WTC11 (cell line): ENCODE data around the gene RTCB. TPM values are rescaled to one million over a fixed set of nuclear protein-coding genes. Genes with fewer than 3 reads are reported as not detected.

Source experiments
- ATAC-seq: fragments of 200-7000 bp; cut with Tn5 transposase; 2 replicates; pipeline ENCODE4 v1.10.0; 2021; ENCODE audit warnings: mild to moderate bottlenecking, moderate library complexity
- Bru-seq: library from RNA; stranded (reverse); fragments of 400-500 nt; gene quantifications from one replicate; lab custom pipeline; 2021; lab: Mats Ljungman, UMichigan
- CTCF ChIA-PET: fragments of 300-600 bp; sonication (Branson Sonifier 250); formaldehyde crosslinking; loops from one replicate; lab custom pipeline; 2021; ENCODE audit warnings: antibody characterized with exemption; lab: Charles Lee
- POLR2A ChIA-PET: fragments of 350-600 bp; sonication (Branson Sonifier 250); formaldehyde crosslinking; loops from one replicate; lab custom pipeline; 2021; ENCODE audit warnings: antibody characterized with exemption; lab: Charles Lee
- DNase-seq: peaks from one replicate; pipeline ENCODE4 v3.0.0; 2021; ENCODE audit warnings: low spot score
- H3K27ac Mint-ChIP-seq: 2 replicates; pipeline ENCODE4 v1.8.0; 2021; ENCODE audit warnings: mixed read lengths
- H3K27me3 Mint-ChIP-seq: 2 replicates; pipeline ENCODE4 v1.8.0; 2021; ENCODE audit warnings: low read depth, mild to moderate bottlenecking, moderate library complexity, mixed read lengths
- H3K36me3 Mint-ChIP-seq: 2 replicates; pipeline ENCODE4 v1.8.0; 2021; ENCODE audit warnings: mixed read lengths
- H3K4me1 Mint-ChIP-seq: 2 replicates; pipeline ENCODE4 v1.8.0; 2022; ENCODE audit warnings: mixed read lengths
- H3K4me3 Mint-ChIP-seq: 2 replicates; pipeline ENCODE4 v1.8.0; 2021; ENCODE audit warnings: mild to moderate bottlenecking, moderate library complexity, mixed read lengths
- H3K9me3 Mint-ChIP-seq: 2 replicates; pipeline ENCODE4 v1.8.0; 2021; ENCODE audit warnings: mixed read lengths
- CBFB ChIP-seq: sonication (generic); formaldehyde crosslinking; IDR thresholded peaks from 2 replicates; pipeline ENCODE4 v1.8.1; 2022; ENCODE audit warnings: mild to moderate bottlenecking, low read depth, missing genetic modification reagents
- E2F4 ChIP-seq: sonication (generic); formaldehyde crosslinking; IDR thresholded peaks from 2 replicates; pipeline ENCODE4 v1.8.1; 2022; ENCODE audit warnings: low read depth, mild to moderate bottlenecking, moderate library complexity, missing genetic modification reagents, borderline replicate concordance
- ELF4 ChIP-seq: sonication (generic); formaldehyde crosslinking; IDR thresholded peaks from 2 replicates; pipeline ENCODE4 v1.8.1; 2022; ENCODE audit warnings: low read depth, mild to moderate bottlenecking, moderate library complexity, missing genetic modification reagents
- EMX1 ChIP-seq: fragments of 250-450 bp; sonication (Bioruptor Pico); IDR thresholded peaks from 2 replicates; pipeline ENCODE4 v1.8.0; 2021; ENCODE audit warnings: mild to moderate bottlenecking
- ETV6 ChIP-seq: sonication (generic); formaldehyde crosslinking; IDR thresholded peaks from 2 replicates; pipeline ENCODE4 v1.8.1; 2022; ENCODE audit warnings: mild to moderate bottlenecking, missing genetic modification reagents
- FOXK1 ChIP-seq: sonication (generic); formaldehyde crosslinking; IDR thresholded peaks from 2 replicates; pipeline ENCODE4 v1.8.0; 2022; ENCODE audit warnings: mild to moderate bottlenecking, moderate library complexity, missing genetic modification reagents
- JUN ChIP-seq: sonication (generic); formaldehyde crosslinking; IDR thresholded peaks from 2 replicates; pipeline ENCODE4 v1.8.0; 2023; ENCODE audit warnings: mild to moderate bottlenecking, missing genetic modification reagents
- OVOL2 ChIP-seq: fragments of 250-450 bp; sonication (Bioruptor Pico); IDR thresholded peaks from 2 replicates; pipeline ENCODE4 v1.9.0; 2021; ENCODE audit warnings: mild to moderate bottlenecking, borderline replicate concordance
- PRRX2 ChIP-seq: fragments of 250-450 bp; sonication (Bioruptor Pico); IDR thresholded peaks from 2 replicates; pipeline ENCODE4 v1.8.0; 2021; ENCODE audit warnings: mild to moderate bottlenecking
- RORB ChIP-seq: fragments of 250-450 bp; sonication (Bioruptor Pico); IDR thresholded peaks from 2 replicates; pipeline ENCODE4 v1.9.0; 2021; ENCODE audit warnings: mild to moderate bottlenecking
- SP1 ChIP-seq: sonication (generic); formaldehyde crosslinking; conservative IDR thresholded peaks from 2 replicates; pipeline ENCODE4 v1.8.1; 2022; ENCODE audit warnings: missing genetic modification reagents
- ZNF121 ChIP-seq: sonication (generic); formaldehyde crosslinking; IDR thresholded peaks from 2 replicates; pipeline ENCODE4 v1.8.0; 2023; ENCODE audit warnings: missing genetic modification reagents
- ZNF232 ChIP-seq: sonication (generic); formaldehyde crosslinking; IDR thresholded peaks from 2 replicates; pipeline ENCODE4 v1.8.0; 2022; ENCODE audit warnings: mild to moderate bottlenecking, missing genetic modification reagents
- ZNF396 ChIP-seq: fragments of 250-450 bp; sonication (Bioruptor Pico); IDR thresholded peaks from 2 replicates; pipeline ENCODE4 v1.8.0; 2021; ENCODE audit warnings: mild to moderate bottlenecking, moderate library complexity, borderline replicate concordance
- ZNF423 ChIP-seq: fragments of 250-450 bp; sonication (Bioruptor Pico); IDR thresholded peaks from 2 replicates; pipeline ENCODE4 v2.1.2; 2022; ENCODE audit warnings: mild to moderate bottlenecking, moderate library complexity
- long read RNA-seq, 3 experiments: library from RNA in 1 of 3; library from capped mRNA in 1 of 3; library from polyadenylated mRNA in 1 of 3; unstranded in 2 of 3; stranded (forward) in 1 of 3; transcript quantifications; one replicate each; pipeline ENCODE4 v2.0.0, GENCODE V29; 2021
- total RNA-seq: library from RNA; stranded (reverse); gene quantifications from 3 replicates; pipeline ENCODE4 v1.2.3, GENCODE V29; 2021
- TF ChIP-seq, protein P1 (sequence below): sonication (generic); formaldehyde crosslinking; IDR thresholded peaks from 2 replicates; pipeline ENCODE4 v1.8.0; 2022; ENCODE audit warnings: mild to moderate bottlenecking, missing genetic modification reagents
- TF ChIP-seq, protein P2 (sequence below): fragments of 250-450 bp; sonication (Bioruptor Pico); IDR thresholded peaks from 2 replicates; pipeline ENCODE4 v1.9.0; 2021; ENCODE audit warnings: moderate library complexity, mild to moderate bottlenecking, inconsistent platforms, borderline replicate concordance
- TF ChIP-seq, protein P3 (sequence below): fragments of 250-450 bp; sonication (Bioruptor Pico); IDR thresholded peaks from 2 replicates; pipeline ENCODE4 v1.9.0; 2021; ENCODE audit warnings: mild to moderate bottlenecking
- TF ChIP-seq, protein P4 (sequence below): fragments of 250-450 bp; sonication (Bioruptor Pico); IDR thresholded peaks from 2 replicates; pipeline ENCODE4 v2.1.2; 2022; ENCODE audit warnings: mild to moderate bottlenecking, moderate library complexity

The RTCB gene
- 99.9 to 106 TPM (median 100 TPM) in 3 replicates for total RNA-seq
- percentile 86 among the genes with signal in this experiment for Bru-seq, nascent RNA
- long read RNA-seq, experiment 1, transcript RTCB-201 (12 exons, 2,027 nt), result major isoform, 738 of 799 reads
- long read RNA-seq, experiment 1, partial matches to known transcripts, result 33 of 799 reads
- long read RNA-seq, experiment 1, other reads (novel, unspliced or antisense), result 27 of 799 reads
- long read RNA-seq, experiment 2, transcript RTCB-201 (12 exons, 2,027 nt), result major isoform, 102 of 184 reads
- long read RNA-seq, experiment 2, partial matches to known transcripts, result 64 of 184 reads
- long read RNA-seq, experiment 2, other reads (novel, unspliced or antisense), result 17 of 184 reads
- long read RNA-seq, experiment 3, transcript RTCB-201 (12 exons, 2,027 nt), result major isoform, 526 of 602 reads
- long read RNA-seq, experiment 3, partial matches to known transcripts, result 49 of 602 reads
- long read RNA-seq, experiment 3, other reads (novel, unspliced or antisense), result 24 of 602 reads

GRCh38 chr22:32411829-32412592, at the start of gene RTCB:
Gene RTCB (minus strand): TSS chr22:32412247. CDS start chr22:32412156, 91 bp downstream.
- no peaks in the 10 kb centered on the region for H3K9me3 Mint-ChIP-seq
- POLR2A ChIA-PET, result no interaction called here
- CTCF ChIA-PET, result interaction anchor here (0.7 to 2.3 kb wide), 9 partner anchors 11 to 308 kb away, joined by 3 to 9 read pairs (median 3); no protein-coding TSS in a partner anchor
- peaks cover 12% of the 10 kb centered on the region for H3K27me3 Mint-ChIP-seq
- 0 out of 2 replicates have a peak, but pooled peaks have one; percentile 21 for TF ChIP-seq SP1 (CRISPR knock-in tag)
- no peak for TF ChIP-seq ZNF232 (CRISPR knock-in tag)
- TF ChIP-seq, protein P1, sequence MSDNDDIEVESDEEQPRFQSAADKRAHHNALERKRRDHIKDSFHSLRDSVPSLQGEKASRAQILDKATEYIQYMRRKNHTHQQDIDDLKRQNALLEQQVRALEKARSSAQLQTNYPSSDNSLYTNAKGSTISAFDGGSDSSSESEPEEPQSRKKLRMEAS (CRISPR knock-in tag), result 0 out of 2 replicates have a peak, but pooled peaks have one; percentile 28
- ATAC-seq (peak; percentile 71), DNase-seq (peak; percentile 87)
- peaks cover 25% of the 10 kb centered on the region for H3K4me1 Mint-ChIP-seq
- peaks cover 21% of the 10 kb centered on the region for H3K36me3 Mint-ChIP-seq
- peak within 1 kb of the TSS; percentile 96 for H3K4me3 Mint-ChIP-seq
- peak within 1 kb of the TSS; percentile 94 for H3K27ac Mint-ChIP-seq

DNA sequence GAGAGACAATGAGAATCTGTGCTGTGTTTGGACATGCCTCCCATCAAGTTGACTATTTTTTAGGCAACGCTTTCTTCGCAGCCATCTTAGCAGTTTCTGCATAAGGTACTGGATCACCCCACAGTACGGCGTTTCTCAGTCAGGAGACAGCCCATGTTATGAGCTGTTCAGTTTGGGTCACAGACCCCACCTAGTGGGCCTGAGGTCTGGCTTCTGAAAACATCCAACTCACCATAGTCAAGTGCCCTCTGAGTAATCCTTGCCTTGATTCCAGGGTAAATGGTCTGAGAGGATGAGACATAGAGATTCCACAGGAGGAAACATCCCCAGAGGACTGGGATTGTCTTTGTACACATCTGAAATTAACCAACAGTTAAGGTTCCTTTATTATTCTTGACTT, 45.0 kb upstream of the RTCB start:
- no peak for ATAC-seq
- no peak for TF ChIP-seq JUN (CRISPR knock-in tag)
- Mint-ChIP-seq H3K4me3 (no peak overlapping the region), H3K4me1 (peaks cover 3% of the 10 kb centered on the region; the same call in 1 of the 2 replicates), H3K27me3 (peaks cover 58% of the 10 kb centered on the region), H3K27ac (no peak overlapping the region), H3K9me3 (no peaks in the 10 kb centered on the region), H3K36me3 (no peaks in the 10 kb centered on the region)
- POLR2A ChIA-PET, result no interaction called here
- CTCF ChIA-PET, result no interaction called here
- no peak for DNase-seq

GRCh38 chr22:32448980-32449379, 36.9 kb upstream of the RTCB start:
- H3K9me3 Mint-ChIP-seq, result no peaks in the 10 kb centered on the region
- H3K27ac Mint-ChIP-seq, result no peak overlapping the region
- ATAC-seq, result no peak
- H3K4me3 Mint-ChIP-seq, result no peak overlapping the region
- H3K36me3 Mint-ChIP-seq, result no peaks in the 10 kb centered on the region
- no peaks in the 10 kb centered on the region for H3K4me1 Mint-ChIP-seq
- TF ChIP-seq, protein P2, sequence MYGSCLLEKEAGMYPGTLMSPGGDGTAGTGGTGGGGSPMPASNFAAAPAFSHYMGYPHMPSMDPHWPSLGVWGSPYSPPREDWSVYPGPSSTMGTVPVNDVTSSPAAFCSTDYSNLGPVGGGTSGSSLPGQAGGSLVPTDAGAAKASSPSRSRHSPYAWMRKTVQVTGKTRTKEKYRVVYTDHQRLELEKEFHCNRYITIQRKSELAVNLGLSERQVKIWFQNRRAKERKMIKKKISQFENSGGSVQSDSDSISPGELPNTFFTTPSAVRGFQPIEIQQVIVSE (CRISPR knock-in tag), result no peak
- TF ChIP-seq FOXK1, result no peak
- no peak for TF ChIP-seq E2F4
- TF ChIP-seq EMX1 (CRISPR knock-in tag), result no peak
- TF ChIP-seq CBFB (CRISPR knock-in tag), result no peak
- TF ChIP-seq ELF4 (CRISPR knock-in tag), result no peak
- no peak for TF ChIP-seq RORB (CRISPR knock-in tag)
- TF ChIP-seq PRRX2 (CRISPR knock-in tag), result no peak
- TF ChIP-seq, protein P3, sequence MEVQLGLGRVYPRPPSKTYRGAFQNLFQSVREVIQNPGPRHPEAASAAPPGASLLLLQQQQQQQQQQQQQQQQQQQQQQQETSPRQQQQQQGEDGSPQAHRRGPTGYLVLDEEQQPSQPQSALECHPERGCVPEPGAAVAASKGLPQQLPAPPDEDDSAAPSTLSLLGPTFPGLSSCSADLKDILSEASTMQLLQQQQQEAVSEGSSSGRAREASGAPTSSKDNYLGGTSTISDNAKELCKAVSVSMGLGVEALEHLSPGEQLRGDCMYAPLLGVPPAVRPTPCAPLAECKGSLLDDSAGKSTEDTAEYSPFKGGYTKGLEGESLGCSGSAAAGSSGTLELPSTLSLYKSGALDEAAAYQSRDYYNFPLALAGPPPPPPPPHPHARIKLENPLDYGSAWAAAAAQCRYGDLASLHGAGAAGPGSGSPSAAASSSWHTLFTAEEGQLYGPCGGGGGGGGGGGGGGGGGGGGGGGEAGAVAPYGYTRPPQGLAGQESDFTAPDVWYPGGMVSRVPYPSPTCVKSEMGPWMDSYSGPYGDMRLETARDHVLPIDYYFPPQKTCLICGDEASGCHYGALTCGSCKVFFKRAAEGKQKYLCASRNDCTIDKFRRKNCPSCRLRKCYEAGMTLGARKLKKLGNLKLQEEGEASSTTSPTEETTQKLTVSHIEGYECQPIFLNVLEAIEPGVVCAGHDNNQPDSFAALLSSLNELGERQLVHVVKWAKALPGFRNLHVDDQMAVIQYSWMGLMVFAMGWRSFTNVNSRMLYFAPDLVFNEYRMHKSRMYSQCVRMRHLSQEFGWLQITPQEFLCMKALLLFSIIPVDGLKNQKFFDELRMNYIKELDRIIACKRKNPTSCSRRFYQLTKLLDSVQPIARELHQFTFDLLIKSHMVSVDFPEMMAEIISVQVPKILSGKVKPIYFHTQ, result no peak
- no peak for TF ChIP-seq OVOL2 (CRISPR knock-in tag)
- no peak for TF ChIP-seq ZNF396
- no peak for TF ChIP-seq ZNF423
- TF ChIP-seq, protein P4, sequence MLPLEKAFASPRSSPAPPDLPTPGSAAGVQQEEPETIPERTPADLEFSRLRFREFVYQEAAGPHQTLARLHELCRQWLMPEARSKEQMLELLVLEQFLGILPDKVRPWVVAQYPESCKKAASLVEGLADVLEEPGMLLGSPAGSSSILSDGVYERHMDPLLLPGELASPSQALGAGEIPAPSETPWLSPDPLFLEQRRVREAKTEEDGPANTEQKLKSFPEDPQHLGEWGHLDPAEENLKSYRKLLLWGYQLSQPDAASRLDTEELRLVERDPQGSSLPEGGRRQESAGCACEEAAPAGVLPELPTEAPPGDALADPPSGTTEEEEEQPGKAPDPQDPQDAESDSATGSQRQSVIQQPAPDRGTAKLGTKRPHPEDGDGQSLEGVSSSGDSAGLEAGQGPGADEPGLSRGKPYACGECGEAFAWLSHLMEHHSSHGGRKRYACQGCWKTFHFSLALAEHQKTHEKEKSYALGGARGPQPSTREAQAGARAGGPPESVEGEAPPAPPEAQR, result no peak
- TF ChIP-seq ETV6 (CRISPR knock-in tag), result no peak
- no peak for TF ChIP-seq ZNF121
- TF ChIP-seq, all 79 proteins: peak for 0
- POLR2A ChIA-PET, result no interaction called here
- peaks cover 43% of the 10 kb centered on the region for H3K27me3 Mint-ChIP-seq
- CTCF ChIA-PET, result no interaction called here
- DNase-seq, result no peak
